Measurements from ENCODE around the gene ABCG8. TPM values are rescaled to one million over a fixed set of nuclear protein-coding genes. Genes with fewer than 3 reads are reported as not detected.

ABCG8 gene
- total RNA-seq: not detected in 2 replicates

DNA sequence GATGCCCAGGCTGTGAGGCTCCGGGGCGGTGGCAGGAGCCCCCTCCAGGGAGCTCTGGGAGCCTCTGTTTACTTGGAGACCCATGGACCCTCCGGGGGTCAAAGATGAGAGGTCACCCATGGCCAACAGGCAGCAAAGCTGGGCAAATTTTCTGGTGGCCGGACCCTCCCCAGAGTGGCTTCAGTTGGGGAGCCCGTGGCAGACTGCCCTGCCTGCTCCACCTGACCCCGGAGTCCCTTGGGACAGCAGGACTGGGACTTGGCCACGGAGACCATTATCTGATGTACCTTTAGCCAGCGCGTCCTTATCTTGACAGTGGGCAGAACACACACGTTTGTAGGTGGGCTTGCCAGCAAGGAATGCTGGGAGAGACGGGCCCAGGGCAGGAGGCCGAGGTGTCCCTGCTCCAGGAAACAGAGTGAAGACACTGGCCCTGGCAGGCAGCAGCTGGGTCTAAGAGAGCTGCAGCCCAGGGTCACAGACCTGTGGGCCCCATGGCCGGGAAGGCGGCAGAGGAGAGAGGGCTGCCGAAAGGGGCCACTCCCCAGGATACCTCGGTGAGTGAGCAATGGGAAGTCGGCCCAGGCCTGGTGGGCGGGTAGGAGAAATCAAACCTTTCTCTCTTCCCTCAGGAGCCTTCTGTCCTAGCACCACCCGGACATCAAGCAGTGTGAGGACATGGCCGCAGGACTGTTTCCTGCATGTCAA is at the start of gene ABCG8, which contains the start of gene ABCG5:
Gene ABCG8, plus strand, starts transcription at position 412 of the 708 bp plus-strand sequence. Its CDS starts 83 bp downstream, at position 495.
Gene ABCG5, minus strand, starts transcription at position 280 of the 708 bp plus-strand sequence. Its CDS starts 160 bp downstream, at position 120.
- DNase-seq (ENCODE audit: extremely low read depth, low read depth, low spot score): no peak

DNA sequence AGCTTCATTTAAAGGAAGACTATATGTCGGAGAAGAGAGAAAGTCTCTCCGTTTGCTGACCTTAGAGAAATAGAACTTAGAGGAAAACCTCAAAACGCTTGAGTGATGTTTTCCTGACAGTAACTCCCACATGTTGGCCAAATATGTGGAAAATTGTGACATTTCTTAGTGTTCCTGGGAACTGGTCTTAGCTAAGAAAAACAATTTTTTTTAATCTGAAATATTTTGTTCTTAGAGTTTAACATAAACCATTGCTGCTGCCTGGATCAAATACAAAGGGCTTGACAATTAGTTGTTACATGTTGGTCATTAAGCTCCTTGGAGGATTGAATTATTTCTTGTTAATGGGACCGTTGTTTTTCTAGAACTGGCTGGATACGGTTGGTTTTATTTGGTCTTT is 48.6 kb upstream of the ABCG8 start:
- DNase-seq (ENCODE audit: extremely low read depth, low read depth, low spot score): no peak

DNA sequence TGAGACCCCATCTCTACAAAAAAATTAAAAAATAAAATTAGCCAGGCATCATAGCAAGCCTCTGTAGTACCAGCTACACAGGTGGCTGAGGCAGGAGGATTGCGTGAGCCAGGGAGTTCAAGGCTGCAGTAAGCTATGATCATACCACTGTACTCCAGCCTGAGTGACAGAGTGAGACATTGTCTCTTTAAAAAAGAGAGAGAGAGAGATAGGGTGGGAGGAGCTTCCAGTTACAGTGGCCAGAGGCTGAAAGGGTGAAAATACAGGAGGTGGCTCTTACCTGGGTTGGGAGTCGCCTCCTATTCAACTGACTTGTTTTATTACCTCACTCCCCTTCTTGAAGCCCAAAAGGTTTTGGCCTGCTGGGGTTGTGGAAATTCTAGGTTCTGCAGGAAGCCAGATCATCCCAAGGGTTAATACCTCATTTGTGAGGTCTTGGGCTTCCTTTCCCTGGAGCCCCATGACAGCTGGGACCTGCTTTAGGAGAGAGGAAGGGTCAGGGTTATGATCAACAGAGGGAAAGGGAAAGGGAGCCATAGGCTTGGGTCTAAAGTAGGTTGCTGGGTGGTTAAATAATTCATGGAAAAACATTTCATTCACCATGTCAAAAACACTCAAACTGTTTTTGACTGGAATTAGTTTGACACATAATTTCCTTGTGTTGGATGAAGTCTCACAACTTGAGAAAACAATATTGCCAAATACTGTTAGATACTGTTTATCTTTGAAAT is 47.6 kb upstream of the ABCG8 start:
- DNase-seq (ENCODE audit: extremely low read depth, low read depth, low spot score): no peak

DNA sequence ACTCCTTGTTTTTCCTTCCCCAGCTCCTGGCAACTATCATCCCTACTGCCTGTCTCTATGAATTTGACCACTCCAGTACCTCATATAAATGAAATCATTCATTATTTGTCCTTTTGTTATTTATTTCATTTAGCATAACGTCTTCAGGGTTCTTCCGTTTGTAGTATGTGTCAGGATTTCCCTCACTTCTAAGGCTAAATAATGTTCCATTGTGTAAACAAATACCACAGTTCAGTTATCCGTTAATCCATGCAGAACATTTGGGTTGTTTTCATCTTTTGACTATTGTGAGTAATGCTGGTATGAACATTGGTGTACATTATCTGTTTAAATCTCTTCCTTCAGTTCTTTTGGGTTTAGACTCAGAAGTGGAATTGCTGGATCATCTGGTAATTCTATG is 46.1 kb upstream of the ABCG8 start:
- DNase-seq (ENCODE audit: extremely low read depth, low read depth, low spot score): no peak

DNA sequence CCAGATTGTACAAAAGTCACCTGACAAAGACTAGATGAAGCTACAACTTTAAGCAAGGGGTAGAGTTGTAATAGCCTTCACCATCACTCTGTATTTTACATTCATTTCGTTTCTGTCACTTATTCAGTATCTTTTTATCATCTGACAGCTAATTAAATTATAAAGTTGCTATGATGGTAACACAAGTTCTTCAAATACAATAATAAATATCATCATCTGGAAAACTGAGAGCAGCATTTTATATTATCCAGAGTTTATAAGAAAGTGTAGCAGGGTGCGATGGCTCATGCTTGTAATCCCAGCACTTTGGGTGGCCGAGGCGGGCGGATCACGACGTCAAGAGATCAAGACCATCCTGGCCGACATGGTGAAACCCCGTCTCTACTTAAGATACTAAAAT is 43.8 kb upstream of the ABCG8 start:
- DNase-seq (ENCODE audit: extremely low read depth, low read depth, low spot score): no peak

DNA sequence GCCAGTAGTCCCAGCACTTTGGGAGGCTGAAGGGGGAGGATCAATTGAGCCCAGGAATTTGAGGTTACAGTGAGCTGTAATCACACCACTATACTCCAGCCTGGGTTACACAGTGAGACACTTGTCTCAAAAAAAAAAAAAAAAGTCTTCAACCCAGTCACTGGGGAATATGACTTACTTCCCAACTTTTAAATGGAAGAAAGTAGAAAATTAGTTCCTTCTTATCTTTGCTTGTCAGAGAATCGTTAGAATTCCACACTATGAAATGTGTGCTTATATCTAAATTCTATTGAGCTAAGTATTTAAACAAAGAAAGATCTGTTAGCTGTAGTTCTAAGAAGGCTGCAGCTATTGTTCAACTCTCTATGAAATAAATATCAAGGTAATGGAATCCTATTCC is 42.6 kb upstream of the ABCG8 start:
- no peak for DNase-seq (ENCODE audit: extremely low read depth, low read depth, low spot score)

DNA sequence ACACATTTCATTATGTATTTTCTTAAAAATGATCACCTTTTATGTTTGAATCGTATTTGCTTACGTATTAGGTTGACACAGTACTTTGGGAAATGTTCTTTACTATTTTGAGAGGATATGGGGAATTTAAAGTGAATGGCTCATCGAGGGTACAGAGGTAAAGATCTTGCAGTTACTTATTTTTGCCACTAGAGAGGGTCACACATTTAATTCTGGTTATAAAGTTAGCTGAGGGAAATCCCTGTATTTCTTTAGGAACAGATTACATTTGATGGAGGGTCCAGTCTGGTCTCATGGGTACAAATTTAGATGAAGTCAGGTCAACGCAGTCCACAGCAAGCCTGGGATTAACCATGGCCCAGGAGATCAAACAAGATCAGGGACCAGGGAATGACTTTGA is 40.5 kb upstream of the ABCG8 start:
- DNase-seq (ENCODE audit: extremely low read depth, low read depth, low spot score): no peak

DNA sequence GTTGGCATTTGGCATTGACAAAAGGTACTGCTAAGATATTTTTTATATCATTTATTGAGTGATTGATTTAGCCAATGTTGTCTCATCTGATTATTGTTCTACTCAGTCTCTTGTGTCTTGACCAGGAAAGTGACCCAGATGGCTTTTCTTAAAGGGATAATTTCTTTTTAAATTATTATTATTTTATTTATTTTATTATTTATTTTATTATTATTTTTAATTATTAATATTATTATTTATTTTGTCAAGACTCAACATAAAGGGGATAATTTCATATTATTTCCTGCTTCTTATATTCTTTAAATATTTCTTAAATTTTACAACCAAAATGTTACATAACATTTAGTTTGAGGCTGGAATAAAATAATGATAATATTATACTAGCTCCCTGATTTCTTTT is 37.9 kb upstream of the ABCG8 start:
- DNase-seq (ENCODE audit: extremely low read depth, low read depth, low spot score): no peak

DNA sequence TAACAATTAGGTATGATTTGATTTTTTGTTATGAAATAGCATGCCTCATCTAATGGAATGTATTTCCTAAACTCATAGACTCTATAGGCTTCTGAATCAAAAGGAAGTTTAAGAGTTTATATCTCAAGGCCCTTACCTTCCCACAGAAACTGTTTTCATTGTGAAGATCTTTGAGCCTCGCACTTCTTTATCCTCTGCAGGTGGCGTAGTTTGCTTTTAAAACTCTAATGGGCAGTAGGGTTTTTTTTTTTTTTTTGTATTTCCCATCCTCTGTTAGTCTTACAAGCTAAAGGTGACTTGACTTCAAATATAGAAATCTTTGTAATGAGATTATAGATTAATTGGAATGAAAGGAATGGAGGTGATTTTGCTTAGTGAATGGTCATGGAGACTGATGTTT is 36.6 kb upstream of the ABCG8 start:
- DNase-seq (ENCODE audit: extremely low read depth, low read depth, low spot score): no peak

DNA sequence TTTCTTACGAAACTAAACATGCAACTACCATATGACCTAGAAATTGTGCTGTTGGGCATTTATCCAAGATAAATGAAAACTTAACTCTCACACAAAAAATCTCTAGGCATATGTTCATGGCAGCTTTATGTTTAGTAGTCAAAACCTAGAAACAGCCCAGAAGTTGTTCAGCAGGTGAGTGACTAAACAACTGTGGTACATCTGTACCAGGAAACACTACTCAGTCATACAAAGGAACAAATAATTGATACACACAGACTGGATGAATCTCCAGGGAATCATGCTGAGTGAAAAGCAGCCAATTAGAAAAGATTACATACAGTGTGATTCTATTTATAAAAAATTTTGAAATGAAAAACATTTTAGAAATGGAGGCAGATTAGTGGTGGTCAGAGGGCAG is 35.7 kb upstream of the ABCG8 start:
- DNase-seq (ENCODE audit: extremely low read depth, low read depth, low spot score): no peak

DNA sequence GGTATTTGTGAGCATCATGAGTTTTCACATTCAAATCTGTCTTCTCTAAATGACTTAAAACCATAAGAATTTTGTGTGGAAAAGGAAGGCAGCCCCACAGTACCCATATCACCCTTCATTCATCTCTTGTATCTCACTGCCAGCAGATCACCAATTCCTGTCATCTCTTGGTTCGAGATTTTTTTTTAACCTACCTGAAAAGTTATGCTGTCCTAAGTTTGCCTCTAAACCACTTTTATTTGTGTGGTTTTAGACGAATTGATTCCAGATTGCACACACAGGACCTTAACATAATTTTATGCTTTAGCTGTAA is 32.1 kb upstream of the ABCG8 start:
- no peak for DNase-seq (ENCODE audit: extremely low read depth, low read depth, low spot score)

DNA sequence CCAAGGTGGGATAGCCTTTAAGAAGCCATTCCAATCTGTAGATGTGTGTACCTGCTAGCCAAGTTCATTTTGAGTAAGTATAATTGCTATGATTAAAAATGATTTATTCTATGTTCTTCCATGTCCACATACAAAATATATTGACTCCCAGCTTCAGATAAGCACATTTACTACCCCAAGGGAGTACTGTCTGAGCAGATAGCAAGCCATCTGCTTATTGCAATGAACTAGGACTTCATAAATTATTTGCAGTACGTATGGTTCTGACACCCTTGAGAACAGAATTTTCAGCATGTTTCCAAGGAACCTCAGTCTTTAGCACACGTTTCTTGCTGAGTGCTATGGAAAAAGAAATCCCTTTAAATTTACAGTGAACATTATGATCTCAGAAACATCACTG is 28.3 kb upstream of the ABCG8 start:
- DNase-seq (ENCODE audit: extremely low read depth, low read depth, low spot score): no peak

DNA sequence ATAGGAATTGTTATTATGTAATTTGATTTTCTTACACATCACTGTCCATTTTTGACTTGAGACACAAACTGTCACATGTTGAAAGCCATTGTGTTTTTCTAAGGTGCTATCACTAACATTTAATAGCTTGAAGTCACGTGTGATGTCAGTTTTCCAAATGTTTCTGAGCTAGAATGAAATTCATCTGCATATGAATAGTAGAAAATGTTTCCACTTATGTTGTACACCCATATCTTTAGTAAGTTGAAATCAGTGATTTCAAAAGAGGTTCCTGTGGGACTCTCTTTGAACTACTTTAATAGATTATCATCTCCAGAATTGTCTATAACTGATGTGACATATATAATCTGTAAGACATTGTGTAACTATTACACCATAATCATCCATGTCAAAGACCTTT is 27.9 kb upstream of the ABCG8 start:
- DNase-seq (ENCODE audit: extremely low read depth, low read depth, low spot score): no peak

DNA sequence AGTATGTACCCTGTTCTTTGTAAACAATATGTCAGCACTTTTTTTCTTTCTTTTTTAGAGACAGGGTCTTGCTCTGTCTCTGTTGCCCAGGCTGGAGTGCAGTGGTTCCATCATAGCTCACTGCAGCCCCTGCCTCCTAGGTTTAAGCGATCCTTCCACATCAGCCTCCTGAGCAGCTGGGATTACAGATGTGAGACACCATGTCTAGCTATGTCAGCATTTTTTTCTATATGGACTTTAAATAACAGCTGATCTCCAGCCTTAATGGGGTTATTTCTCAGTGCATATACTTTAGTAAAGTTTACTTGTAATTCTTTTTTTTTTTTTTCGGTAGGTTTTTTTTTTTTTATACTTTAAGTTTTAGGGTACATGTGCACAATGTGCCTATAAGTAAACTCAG is 26.8 kb upstream of the ABCG8 start:
- DNase-seq (ENCODE audit: extremely low read depth, low read depth, low spot score): no peak

DNA sequence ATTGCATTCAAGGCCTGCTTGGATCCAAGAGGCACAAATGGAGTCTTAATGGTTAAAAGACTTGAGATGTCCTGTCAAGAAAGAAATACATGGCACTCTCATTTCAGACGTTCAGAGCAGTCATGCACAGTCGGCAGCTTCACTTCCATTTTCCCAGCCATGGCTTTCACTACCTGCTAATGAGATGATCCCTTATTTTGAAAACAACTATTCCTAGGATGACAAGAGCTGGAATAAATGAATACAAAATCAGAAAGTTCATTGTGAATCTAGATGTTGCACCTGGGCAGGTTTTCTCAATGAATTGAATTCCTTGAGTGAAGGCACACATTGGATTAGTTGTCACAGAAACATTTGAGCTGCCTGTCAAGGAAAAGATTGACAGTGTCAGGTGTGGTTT is 25.8 kb upstream of the ABCG8 start:
- no peak for DNase-seq (ENCODE audit: extremely low read depth, low read depth, low spot score)

DNA sequence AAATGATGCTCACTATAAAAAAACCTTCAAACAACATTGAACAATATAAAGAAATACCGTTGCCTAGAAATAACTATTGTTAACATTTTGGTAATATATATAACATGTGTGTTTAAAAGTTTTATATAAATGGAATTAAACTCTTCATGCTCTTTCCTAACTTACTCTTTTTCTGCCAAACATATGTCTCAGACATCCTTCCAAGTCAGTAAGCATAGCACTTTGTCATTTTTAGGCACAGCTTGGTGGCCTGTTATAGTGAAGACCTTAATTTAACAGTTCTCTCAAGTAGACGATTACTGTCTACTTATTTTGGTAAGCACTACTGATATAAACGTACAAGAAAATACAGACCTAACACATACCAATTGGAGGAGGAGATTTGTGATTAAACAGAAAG is 24.1 kb upstream of the ABCG8 start:
- DNase-seq (ENCODE audit: extremely low read depth, low read depth, low spot score): no peak

DNA sequence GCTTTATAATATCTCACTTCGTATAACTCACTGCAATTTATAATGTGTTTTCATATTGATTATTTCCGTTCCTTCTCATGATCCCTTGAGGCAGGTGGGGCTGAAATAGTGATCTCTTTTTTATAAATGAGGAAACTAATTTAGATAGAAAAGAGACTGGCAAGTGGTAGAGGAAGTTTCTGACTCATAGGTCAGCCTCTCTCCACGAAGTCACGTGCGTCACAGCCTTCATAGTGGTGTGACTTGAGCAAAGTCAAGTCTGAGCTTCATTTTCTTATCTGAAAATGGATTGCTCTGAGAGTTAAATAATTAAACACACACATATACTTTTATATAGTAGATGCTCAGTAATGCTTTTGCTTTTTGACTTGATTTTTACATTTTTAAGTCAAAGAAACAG is 20.0 kb upstream of the ABCG8 start:
- peak; percentile 22 for DNase-seq (ENCODE audit: extremely low read depth, low read depth, low spot score)

DNA sequence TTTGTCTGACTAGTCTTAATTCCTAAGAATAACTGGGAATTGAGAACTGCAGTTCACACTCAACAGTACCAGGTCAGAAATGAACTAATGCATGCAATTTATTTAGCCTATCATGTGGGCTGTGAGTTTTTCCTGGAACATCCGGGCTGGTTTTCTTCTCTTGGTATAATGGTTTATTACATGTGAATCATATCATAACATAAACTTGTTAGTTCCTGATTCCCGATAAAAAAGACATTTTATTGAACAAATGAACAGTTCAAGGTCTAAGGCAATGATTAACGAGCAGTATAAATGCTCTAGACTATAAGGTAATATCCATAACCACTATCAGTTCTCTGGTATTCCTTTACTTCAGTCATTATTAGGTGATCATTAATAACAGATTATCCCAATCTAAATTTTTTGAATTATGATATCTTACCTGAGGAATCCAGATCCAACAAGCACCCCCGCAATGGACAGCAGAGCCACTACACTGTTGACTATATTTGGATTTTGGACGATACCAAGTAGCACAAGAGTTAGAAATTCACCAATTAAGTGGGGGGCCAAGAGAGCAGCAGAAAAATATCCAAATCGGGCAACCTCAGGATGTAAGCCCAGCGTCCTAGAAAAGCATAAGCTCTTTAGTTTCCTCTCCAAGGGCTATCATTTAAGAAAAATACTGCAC is 19.1 kb upstream of the ABCG8 start:
- no peak for DNase-seq (ENCODE audit: extremely low read depth, low read depth, low spot score)

DNA sequence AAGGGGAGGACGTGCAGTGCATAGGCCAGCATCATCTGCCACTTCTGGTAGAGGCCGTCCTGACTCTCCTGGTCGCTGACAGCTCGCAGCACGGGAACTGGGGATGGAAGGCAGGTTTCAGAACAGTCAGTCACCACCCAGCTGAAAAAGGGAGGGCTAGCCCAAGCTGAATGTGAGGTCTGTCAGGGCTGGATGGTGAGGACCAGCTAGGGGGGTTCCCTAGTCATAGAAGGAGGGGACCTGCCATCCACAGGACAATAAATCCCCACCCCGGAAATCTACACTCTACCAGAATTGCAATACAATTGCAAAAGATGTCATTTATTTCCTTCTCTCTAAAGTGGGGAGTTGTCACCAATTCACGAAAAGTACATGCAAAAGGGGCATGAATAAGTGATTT is 15.9 kb upstream of the ABCG8 start:
- DNase-seq (ENCODE audit: extremely low read depth, low read depth, low spot score): no peak

DNA sequence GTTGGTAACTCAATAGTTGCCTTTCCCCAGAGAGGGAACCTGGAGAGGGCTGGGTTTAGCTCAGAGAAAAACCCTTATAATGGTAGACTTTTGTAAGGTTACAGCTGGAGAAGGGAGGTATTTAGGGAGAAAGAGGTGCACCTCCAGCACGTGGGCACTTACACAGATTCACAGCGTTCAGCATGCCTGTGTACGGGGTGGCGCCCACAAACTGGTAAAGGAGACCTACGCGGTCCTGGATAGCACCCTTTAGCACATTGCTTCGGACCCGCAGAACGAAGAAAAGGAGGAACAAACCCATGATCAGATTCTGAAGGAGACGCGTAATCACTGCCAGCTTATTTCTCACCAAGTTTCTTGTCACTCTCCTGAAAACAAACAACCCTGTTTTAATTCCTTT is 15.0 kb upstream of the ABCG8 start:
- DNase-seq (ENCODE audit: extremely low read depth, low read depth, low spot score): no peak

DNA sequence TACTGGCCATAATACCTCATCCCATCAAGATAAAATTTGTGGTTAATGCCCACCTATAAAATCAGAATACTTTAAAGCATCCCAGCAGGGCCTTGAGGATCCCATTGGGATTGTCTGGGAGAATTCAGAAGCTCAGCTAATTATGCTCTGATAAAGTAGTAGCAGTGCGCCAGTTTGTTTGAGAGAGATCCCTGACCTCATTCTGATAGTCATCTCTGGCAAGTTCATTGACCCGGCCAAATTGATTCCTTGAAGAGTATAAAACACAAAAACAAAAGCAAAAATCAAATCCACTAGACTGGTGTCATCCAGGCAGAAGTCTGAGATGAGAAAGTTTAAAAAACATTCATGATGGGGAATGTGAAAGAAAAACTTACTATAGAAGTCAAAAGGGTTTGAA is 14.3 kb upstream of the ABCG8 start:
- no peak for DNase-seq (ENCODE audit: extremely low read depth, low read depth, low spot score)

DNA sequence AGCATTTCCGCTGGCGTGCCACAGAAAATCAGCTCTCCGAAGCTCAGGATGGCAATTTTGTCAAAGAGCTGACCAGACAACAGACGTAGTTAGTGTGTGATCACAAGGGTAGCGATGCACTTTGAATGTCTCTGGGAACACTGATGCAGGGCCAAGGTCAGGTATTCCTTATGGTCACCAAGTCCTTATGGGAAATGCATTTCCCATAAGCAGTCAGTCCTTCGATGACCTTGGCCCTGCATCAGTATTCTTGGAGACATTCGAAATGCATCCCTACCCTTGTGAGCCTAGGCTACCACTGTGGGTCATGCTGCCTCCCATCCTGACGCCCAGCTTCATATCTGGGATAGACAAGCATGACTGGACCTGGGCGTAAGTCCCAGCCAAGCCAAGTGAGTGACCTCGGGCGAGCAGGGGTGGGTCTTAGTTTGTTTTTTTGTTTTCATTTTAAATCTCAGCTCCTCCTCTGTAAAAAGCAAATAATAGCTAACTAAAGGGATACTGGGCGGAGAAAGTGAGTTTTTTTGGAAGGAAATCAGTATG is 13.7 kb upstream of the ABCG8 start:
- no peak for DNase-seq (ENCODE audit: extremely low read depth, low read depth, low spot score)

Data from glomerular endothelial cell (primary cell).